HG03442 (cell line): Measurements from ENCODE around the gene SBNO1.
"Not testable (repeated sequence)": the region's sequence is repeated elsewhere in the genome, so short reads cannot be mapped to it uniquely, and the experiment has no call there.

ENCODE experiments used
- ATAC-seq: cut with Tn5 transposase; IDR thresholded peaks from one replicate; pipeline ENCODE4 v1.9.1; 2021; ENCODE audit warnings: mild to moderate bottlenecking, moderate library complexity; ENCODE audit not compliant: unreplicated experiment

SBNO1 gene

DNA sequence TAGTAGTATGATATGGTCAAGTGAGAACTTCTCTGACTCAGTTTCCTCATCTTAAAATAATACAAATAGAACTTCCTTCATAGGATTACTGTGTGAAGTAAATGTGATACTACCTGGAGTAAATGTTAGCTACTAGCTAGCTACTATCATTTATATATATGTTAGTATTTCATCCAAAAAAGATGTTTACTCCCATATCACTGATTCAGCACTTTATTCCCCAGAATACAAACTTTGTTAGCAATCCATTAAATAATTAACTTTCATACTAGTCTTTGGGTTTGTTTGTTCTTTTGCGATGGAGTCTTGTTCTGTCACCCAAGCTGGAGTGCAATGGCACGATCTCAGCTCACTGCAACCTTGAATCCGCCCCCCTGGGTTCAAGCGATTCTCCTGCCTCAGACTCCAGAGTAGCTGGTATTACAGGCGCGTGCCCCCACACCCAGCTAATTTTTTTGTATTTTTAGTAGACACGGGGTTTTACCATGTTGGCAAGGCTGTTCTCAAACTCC lies 8.4 kb downstream of the SBNO1 start:
- ATAC-seq = no peak

DNA sequence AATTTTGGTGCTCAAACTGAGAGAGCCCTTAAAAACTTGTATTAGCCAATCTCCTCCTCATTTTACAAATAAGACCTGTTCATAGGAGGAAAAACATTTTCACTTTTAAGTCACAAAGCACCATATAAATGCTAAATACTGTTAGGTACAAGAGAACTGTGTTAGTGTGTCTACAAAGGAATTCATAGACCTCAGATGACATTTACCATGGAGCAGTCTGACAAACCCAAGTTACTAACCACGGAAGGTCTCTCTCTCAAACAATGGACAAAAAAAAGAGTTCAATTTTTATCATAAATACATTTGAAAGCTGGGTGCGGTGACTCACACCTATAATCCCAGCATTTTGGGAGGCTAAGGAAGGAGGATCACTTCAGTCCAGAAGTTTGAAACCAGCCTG lies 10.0 kb downstream of the SBNO1 start:
- ATAC-seq = no peak

DNA sequence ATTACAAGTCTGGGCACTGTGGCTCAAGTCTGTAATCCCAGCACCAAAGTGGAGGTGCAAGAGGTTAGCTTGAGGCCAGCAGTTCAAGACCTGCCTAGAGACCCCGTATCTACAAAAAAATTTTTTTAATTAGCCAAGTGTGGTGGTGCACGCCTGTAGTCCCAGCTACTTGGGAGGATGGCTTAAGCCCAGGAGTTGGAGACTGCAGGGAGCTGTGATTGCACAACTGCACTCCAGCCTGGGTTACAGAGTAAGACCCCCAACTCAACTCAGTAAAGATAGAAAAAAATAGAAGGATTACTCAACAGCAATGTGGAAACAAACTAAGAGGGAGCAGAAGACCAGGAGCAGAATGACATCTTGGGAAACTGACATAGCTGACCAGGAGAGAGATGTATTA lies 13.3 kb downstream of the SBNO1 start:
- ATAC-seq = no peak

DNA sequence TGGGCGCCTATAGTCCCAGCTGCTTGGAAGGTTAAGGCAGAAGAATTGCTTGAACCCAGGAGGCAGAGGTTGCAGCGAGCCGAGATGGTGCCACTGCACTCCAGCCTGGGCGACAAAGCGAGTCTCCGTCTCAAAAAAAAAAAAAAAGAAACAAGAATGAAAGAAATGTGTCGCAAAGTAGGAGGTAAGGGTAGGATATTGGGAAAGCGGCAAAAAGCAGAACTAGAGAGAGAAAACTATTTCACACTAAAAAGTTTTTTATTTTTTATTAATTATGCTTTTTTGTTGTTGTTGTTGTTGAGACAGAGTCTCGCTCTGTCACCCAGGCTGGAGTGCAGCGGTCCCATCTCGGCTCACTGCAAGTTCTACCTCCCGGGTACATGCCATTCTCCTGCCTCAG lies 17.7 kb downstream of the SBNO1 start:
- ATAC-seq = no peak

DNA sequence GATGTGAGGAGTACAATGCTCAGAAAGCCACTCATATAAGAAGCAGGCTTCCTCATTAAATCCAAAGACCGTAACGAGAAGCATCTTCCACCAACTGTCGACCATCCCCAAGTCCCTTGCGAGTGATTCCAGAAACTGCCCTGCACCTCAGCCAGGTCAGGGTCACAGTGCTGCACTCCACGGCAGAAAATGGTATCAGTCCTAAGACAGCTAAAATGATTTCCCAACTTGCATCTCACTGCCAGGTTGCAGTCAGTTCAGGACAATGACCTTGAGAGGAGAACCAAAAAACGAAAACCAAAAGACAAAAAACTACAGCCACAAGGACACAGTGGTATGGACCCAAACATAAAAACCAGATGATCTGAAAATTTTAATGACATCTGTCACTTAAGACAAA lies 20.6 kb downstream of the SBNO1 start:
- no peak for ATAC-seq

DNA sequence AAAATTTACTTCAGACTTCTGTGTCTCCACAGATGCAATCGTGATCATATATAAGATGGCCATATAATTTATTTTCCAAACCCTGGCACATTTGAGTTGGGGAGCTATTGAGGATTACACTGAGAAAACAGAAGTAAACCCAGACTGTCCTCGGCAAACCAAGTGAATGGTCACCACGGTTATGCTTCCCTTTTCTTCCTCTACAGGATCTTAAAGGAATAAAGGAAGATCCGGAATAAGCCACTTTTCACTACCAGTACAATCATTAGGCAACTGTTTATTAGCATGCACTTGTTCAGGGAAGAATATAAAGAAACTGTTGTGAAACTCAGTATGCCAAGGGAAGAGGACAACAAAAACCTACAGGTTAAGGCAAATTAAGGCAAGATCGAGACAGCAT lies 27.6 kb downstream of the SBNO1 start:
- ATAC-seq = no peak

DNA sequence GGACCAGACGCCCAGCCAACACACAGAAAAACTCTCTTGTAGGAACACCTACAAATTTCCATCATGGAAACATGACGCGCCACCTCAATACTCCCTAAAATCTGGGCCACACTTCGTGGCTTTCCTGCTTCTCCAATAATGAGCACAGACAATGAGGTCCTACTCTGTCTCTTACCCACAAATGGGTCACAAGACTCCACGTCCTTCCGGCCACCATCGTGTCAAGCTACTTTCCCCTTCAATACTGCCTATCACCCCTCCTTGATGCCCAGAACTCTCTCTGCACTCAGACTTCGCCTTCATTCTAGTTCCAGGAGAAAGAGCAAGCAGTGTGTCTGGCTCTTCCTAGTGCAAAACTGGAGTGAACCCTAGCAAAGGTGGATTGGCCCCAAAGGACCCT lies 28.1 kb downstream of the SBNO1 start:
- ATAC-seq = no peak

DNA sequence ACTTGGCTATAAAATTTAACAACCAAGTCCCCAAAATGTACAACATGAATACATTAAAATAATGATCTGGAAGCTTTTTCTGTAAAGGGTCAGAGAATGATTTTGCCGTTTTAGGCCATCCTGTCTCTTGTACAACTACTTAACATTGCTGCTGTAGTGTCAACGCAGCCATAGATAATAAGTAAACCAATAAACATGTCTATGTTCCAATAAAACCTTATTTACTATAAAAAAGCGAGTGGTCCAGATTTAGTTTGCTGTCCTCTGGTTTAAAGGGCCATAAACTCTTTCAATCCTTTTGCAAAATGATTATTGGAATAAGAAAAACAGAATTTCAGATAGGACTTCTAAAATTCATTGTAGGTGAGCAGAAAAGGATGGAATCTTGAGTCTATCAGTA lies 29.2 kb downstream of the SBNO1 start:
- ATAC-seq = no peak

DNA sequence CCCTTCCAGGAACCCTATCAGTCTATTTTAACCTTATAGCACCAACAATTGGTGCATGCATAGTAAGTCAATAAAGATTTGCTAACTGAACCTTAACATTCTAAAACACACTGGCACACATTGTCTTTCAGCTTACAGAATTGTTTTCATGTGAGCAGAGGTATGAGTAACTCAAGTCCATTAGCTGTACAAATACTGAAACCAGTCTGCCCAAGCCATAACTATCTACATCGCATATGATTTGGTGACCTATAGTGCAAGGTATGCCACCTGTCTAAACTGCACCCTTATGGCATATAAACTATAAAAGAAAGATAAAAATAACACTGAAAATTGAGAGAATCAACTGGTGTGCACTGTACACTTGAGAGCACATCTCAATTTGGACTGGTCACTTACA lies 34.8 kb downstream of the SBNO1 start:
- ATAC-seq = no peak

DNA sequence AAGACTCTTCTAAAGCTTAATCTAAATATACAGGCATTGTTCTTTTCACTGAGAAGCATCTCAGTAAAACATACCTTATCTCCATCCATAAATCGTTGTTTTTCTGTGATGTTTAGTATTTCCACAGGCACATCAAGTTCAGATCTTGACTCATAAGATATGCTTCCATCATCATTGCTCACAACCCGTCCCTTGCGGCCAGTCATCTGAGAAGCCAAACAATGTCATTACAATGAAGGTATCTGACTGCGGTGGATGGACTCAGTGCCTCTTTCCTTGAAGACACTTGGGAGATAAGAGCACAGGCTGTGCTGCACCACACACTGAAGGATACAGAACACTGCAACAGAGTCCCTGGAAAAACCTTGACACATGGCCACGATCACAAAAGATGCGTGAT lies 44.8 kb downstream of the SBNO1 start:
- no peak for ATAC-seq

DNA sequence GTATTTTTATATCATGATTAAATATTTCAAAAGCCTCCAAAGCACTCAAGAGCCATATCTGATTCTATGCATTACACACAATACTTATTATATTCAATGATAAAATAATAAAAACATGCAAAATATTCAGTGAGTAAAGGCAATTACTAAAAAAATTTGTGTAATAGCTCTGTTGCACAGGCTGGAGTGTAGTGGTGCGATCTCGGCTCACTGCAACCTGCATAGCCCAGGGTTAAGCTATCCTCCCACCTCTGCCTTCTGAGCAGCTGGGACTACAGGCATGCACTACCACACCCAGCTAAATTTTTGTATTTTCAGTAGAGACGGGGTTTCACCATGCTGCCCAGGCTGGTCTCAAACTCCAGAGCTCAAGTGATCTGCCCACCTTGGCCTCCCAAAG lies 45.4 kb downstream of the SBNO1 start:
- ATAC-seq = no peak

DNA sequence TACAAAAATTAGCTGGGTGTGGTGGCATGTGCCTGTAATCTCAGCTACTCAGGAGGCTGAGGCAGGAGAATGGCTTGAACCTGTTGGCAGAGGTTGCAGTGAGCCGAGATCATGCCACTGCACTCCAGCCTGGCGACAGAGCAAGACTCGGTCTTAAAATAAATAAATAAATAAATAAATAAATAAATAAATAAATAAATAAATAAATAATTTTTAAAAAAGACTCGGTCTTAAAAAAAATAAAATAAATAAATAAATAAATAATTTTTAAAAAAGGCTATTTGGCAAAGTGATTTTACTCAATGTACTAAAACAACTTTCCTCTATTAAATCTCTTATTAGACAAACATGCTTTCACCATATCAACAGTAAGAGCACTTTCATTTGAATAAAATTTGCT lies 51.6 kb downstream of the SBNO1 start:
- not testable (repeated sequence) for ATAC-seq

DNA sequence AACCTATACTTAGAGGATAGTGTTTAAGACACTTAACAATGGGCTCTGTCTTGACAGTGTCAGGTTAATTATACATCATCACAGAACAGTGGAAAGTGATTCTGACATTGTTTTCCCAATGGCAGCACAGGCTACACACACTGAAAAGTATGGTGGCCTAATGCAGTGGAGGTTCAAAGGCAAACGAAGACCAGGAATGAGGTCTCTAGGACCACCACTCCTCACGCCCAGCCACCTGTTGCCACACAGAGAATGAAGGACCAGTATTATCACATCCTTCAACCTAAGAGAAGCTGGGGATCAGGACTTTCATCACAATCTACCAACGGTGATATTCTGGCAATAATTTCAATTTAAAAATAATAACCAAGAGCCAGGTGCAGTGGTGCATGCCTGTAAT lies 58.4 kb downstream of the SBNO1 start:
- no peak for ATAC-seq

DNA sequence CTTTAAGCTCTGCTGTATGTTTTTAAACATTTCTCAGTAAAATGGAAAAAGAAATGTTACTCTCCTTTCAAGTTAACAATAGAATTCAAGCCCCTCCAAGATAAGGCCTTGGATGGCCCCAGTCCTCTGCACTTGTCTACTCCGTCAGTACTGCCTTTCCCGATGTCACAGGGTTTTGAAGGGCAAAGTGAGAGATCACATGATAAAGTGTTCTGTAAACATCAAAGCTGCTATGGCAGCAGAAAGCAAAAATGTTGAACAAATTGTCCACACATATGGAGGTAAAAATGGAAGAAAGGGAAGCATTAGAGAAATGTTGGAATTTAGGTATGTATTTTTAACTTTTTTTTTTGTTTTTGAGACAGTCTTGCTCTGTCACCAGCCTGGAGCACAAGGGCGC lies 59.5 kb downstream of the SBNO1 start:
- ATAC-seq = no peak

DNA sequence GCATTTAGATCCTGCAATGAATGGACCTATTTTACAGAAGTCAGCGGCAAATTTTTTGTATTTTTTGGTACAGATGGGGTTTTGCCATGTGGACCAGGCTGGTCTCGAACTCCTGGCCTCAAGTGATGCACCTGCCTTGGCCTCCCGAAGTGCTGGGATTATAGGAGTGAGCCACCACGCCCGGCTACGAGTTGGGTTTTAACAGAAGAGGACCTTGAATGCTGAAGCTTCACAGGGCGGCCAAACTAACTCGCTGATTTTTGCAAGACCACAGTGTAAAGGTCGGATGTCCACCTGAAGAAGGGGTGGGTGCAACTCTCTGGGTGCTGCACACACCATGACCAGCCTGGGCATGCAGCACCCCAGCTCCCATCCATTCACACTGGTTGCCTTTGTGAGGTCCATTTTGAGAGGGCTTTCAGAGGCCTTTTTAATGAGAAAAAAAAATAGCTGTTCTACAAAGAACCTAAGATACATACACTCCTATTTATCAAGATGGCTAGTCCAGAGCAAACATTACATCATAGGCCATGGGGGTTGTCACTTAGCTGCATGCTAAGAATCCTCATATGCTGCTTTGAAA lies 71.4 kb downstream of the SBNO1 start:
- ATAC-seq = no peak

DNA sequence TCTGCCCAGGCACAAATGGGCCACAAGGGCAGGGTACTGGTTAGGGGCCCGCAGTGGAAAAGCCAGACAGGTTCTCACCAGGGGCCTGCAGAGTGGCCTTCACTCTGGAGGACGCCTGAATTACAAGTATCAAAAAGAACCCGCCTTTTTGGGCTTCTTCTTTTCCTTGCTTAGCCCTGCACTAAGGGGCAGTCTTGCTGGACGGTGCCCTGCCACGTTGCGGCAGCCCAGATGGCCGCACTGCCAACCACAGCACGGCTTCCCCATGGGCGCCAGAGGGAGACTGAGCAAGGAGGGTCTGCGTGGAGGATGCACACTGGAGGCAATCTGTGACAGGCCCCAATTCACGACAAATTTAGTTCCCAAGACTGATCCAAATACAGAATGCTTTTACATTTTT lies 74.7 kb downstream of the SBNO1 start:
- no peak for ATAC-seq

DNA sequence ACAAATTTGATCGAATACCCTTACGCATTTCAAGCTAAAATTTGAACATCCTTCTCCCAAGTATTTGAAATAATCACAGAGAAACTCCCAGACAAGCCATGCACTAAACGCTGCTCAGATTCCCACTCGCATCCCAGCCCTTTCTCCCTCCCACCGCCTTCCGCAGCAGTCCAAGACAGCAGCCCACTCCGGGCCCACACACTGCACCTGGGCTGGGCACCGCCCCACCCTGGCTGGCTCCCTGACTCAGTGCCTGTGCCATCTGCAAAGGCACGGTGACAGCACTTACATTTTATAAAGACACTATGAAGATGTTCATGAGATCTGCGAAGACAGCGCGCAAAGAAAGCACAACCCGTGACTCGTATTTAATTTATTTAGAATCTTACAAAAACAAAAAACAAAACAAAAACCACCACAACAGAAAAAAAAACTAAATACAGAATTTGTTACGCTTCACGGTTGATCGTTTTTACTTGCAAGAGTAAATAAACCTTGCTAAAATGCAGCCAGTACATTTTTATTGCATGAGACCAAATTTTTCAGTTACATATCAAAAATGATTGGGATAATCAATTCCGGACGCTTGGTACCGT lies 75.8 kb downstream of the SBNO1 start:
- no peak for ATAC-seq

DNA sequence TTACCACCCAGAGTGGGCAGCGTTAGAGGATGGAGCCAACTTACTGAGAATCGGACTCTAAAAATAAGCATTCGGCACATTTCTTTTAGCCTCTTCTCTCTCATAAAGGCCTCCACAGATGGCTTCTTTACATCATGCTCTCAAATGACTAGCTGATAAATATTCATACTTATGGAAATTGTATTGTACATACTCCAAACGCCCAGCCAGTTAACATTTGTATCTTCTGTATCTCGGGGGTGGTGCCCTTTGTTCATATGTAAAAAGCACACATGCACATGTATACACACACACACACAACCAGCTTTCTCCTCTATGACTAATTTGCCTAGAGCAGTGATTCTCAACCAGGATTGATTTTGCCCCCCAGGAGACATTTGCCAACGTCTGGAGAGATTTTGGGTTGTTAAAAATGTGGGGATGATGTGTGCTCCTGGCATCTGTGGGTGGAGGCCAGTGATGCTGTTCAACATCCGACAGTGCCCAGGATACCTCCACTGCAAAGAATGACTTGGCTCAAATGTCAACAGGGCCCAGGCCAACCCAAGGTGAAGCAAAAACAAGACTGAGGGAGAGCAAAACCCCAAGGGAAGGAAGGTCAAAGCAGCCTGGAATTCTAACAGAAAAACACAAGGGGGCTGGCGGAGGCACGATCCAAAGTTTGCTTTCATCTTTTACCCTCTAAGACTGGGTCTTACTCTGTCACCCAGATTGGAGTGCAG lies 77.8 kb downstream of the SBNO1 start:
- no peak for ATAC-seq

DNA sequence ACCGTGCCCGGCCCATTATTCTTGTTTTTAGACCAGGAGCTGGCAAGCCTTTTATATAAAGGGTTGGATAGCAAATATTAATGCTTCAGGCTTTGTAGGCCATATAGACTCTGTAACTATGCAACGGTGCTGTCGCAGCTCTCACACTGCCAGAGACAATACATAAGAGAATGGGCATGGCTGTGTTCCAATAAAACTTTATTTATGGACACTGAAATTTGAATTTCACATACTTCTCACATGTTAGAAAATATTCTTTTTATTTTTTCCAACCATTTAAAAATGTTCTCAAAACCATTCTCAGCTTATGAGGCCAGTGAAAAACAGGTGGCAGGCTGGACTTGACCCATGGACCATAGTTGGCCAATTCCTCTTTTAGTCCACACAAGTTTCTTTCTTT lies 80.0 kb downstream of the SBNO1 start:
- no peak for ATAC-seq

DNA sequence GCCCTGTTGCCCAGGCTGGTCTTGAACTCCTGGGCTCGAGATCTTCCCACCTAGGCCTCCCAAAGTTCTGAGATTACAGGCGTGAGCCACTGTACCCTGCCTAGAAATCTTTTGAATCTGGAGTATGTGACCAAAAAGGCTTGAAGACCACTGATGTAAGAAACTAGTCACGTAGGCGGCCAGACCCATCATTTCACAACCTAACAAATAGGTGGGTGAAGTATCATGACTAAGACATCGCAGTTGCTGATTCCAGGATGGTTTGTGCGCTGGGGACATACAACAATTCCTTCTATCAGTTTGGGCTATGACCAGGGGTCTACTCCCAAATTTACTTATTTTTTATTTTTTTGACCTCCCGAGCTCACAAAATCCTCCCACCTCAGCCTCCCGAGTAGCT lies 81.2 kb downstream of the SBNO1 start:
- ATAC-seq = no peak

DNA sequence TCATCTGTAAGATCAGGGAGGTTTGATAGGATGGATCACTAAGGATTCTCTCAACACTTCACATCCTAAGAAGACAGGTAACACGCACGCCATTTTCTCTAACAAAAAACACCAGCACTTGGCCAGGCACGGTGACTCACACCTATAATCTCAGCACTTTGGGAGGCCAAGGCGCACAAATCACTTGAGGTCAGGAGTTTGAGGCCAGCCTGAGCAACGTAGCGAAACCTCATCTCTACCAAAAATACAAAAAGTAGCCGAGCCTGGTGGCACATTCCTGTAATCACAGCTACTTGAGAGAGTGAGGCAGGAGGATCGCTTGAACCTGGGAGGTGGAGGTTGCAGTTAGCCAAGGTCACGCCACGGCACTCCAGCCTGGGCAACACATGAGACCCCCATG lies 82.5 kb downstream of the SBNO1 start:
- no peak for ATAC-seq

DNA sequence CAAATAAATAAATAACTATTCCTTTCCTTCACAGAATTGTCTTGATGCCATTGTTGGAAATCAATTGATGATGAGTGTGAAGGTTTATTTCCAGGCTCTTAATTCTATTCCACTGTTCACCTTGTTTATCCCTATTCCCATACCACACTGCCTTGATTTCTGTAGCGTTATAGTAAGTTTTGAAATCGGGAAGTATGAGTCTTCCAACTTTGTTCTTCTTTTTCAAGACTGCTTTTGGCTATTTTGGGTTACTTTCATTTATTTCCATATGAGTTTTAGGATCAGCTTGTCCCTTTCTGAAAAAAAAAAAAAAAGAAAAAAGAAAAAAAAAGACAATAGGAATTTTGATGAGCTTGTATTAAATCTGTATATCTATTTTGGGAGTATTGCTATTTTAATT lies 83.7 kb downstream of the SBNO1 start:
- no peak for ATAC-seq
